ENCODE measurements around the gene IMPACT.

Gene IMPACT

DNA sequence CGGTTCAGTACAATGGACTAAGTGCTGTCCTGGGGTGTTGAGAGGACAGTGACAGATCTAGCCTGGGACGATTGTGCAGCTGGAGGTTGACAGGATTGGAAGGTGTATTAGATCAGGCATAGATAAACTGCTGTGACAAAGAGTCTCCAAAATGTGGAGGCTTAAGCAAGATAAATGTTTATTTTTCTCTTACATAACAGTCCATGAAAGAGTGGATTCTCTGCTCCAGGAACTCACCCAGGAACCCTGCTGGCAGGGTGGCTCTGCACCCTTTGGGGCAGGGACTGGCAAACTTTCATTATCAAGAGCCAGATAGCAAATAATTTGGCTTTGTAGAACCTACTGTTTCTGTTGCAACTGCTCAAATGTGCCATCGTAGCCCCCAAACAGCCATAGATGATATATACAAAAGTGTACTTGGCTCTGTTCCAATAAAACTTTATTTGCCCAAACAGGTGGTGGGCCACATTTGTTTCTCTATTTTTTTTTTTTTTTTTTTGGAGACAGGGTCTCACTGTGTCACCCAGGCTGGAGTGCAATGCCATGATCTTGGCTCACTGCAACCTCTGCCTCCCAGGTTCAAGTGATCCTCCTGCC is 43.6 kb downstream of the IMPACT start:
- no peak for DNase-seq (ENCODE audit: low spot score)
- no peak for TF ChIP-seq CTCF (IDR thresholded peaks at IDR 0.05; ENCODE audit: borderline replicate concordance, control extremely low read depth, extremely low read depth, insufficient read depth, missing control alignments)
- in situ Hi-C loops (cut with MboI; ENCODE audit: low sequenced_read_pairs, unreplicated experiment): no loop called here

DNA sequence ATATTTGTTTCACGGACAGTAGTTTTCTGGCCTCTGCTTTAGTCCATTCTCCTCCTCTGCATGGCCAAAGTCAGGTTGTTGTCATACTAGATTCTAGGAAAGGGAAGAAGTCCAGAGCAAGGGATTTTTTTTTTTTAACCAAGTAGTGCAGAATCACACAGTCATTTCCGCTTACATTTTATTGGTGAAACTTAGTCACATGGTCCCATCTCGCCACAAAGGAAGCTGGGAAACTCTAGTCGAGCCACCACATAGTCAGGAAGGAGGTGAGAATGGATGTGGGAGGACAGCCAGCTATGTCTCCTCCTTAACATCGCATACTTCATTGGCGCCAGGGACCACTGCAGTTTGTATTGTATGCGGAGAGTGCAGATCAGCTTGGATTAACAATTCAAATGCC is 44.3 kb downstream of the IMPACT start:
- in situ Hi-C loops (cut with MboI; ENCODE audit: low sequenced_read_pairs, unreplicated experiment): no loop called here
- no peak for TF ChIP-seq CTCF (IDR thresholded peaks at IDR 0.05; ENCODE audit: borderline replicate concordance, control extremely low read depth, extremely low read depth, insufficient read depth, missing control alignments)
- DNase-seq (ENCODE audit: low spot score): no peak

DNA sequence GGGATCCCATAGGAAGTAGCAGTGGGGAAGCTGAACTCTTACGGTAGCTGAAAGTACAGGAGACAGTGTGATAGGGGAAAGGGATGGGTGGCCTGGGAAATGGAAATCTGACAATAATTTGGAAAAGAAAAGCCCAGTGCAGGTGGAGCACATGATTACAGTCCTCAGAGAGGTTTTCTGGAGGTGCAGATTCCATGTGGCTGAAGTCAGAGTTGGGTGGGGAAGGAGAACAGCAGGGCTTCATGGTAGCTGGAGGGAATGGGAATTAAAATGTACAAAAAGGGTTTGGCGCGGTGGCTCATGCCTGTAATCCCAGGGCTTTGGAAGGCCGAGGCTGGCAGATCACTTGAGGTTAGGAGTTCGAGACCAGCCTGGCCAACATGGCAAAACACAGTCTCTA is 46.1 kb downstream of the IMPACT start:
- in situ Hi-C loops (cut with MboI; ENCODE audit: low sequenced_read_pairs, unreplicated experiment): no loop called here
- TF ChIP-seq CTCF (IDR thresholded peaks at IDR 0.05; ENCODE audit: borderline replicate concordance, control extremely low read depth, extremely low read depth, insufficient read depth, missing control alignments): no peak
- DNase-seq (ENCODE audit: low spot score): no peak

GRCh38 chr18:24474406-24474805 is 47.9 kb downstream of the IMPACT start:
- in situ Hi-C loops (cut with MboI; ENCODE audit: low sequenced_read_pairs, unreplicated experiment): no loop called here
- DNase-seq (ENCODE audit: low spot score): no peak

DNA sequence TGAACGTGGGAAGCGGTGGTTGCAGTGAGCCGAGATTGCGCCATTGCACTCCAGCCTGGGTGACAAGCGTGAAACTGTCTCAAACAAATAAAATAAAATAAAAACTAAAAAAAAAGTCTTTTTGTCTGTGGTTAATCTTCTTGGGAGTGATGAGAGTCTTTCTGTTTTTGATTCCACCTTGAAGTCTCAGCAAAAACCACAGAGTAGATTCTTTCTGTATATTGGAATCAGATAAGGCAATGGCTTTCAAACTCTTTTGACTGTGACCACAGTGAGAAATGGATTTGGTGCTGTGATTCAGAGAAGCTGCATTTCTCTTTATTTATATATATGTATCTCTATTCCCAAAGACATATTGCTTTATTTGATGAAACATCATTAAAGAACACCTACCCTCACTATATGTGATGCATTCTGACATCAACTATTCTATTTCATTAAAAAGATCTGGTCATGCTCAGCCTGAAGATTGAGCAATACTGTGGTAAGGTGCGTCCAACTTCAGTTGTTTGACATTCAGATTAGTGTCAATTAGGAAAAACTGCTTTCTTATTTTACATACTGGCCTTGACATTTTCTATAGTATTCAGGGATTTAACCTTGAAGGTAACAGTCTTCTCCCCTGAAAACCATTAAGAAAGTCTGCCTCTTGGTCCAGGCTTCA is 49.6 kb downstream of the IMPACT start:
- in situ Hi-C loops (cut with MboI; ENCODE audit: low sequenced_read_pairs, unreplicated experiment): no loop called here
- no peak for TF ChIP-seq CTCF (IDR thresholded peaks at IDR 0.05; ENCODE audit: borderline replicate concordance, control extremely low read depth, extremely low read depth, insufficient read depth, missing control alignments)
- DNase-seq (ENCODE audit: low spot score): no peak

More at GRCh38 chr18:24474406-24474805, 47.9 kb downstream of the IMPACT start:
- no peak for TF ChIP-seq CTCF (IDR thresholded peaks at IDR 0.05; ENCODE audit: borderline replicate concordance, control extremely low read depth, extremely low read depth, insufficient read depth, missing control alignments)

DNA sequence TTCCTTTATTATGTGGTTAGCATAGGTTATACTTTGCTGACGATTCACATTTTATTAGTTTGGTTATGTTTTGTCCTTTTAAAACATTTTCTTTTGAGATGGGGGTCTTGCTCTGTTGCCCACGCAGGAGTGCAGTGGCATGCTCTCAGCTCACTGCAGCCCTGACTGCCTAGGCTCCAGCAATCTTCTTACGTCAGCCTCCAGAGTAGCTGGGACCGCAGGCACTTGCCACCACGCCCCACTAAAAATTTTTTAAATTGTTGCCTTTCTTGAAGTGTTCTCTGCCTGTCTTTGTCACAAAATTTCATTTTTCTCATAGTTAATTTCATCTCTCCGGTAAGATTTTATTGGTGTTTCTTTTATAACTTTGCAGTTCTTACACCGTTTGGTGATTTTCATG is 52.9 kb downstream of the IMPACT start:
- in situ Hi-C loops (cut with MboI; ENCODE audit: low sequenced_read_pairs, unreplicated experiment): no loop called here
- TF ChIP-seq CTCF (IDR thresholded peaks at IDR 0.05; ENCODE audit: borderline replicate concordance, control extremely low read depth, extremely low read depth, insufficient read depth, missing control alignments): no peak
- no peak for DNase-seq (ENCODE audit: low spot score)
